Caco-2 (cell line): ENCODE measurements around the gene NUDT14. TPM values are rescaled to one million over a fixed set of nuclear protein-coding genes. Genes with fewer than 3 reads are reported as not detected.

Experiments used
- BruUV-seq: library from RNA; stranded (reverse); fragments of 400-500 nt; replicated peaks from 2 replicates; lab custom pipeline; 2021; lab: Mats Ljungman, UMichigan
- CTCF ChIA-PET: fragments of 300-600 bp; sonication (Branson Sonifier 250); formaldehyde crosslinking; loops from one replicate; lab custom pipeline; 2022; ENCODE audit warnings: antibody characterized with exemption; lab: Charles Lee
- POLR2A ChIA-PET: fragments of 300-600 bp; sonication (Branson Sonifier 250); formaldehyde crosslinking; loops from one replicate; lab custom pipeline; 2022; ENCODE audit warnings: antibody characterized with exemption; lab: Charles Lee
- DNase-seq, 2 experiments: peaks; one replicate each; pipeline versions ENCODE4 v3.0.0 to v3.0.0-alpha.2; 2020 to 2022
- H3K27me3 ChIP-seq: replicated peaks from 2 replicates; pipeline ENCODE4 v1.6.0; 2011; ENCODE audit warnings: low read length; ENCODE audit not compliant: control insufficient read depth, insufficient read depth
- H3K36me3 ChIP-seq: 2 replicates; pipeline ENCODE4 v1.5.1; 2011; ENCODE audit warnings: low read length; ENCODE audit not compliant: control insufficient read depth, insufficient read depth
- H3K4me1 ChIP-seq: fragments of 250-450 bp; sonication (Bioruptor Pico); 2 replicates; pipeline ENCODE4 v1.5.1; 2020; ENCODE audit warnings: mild to moderate bottlenecking
- H3K4me3 ChIP-seq: 2 replicates; pipeline ENCODE4 v1.5.1; 2011; ENCODE audit warnings: low read depth, mild to moderate bottlenecking, control low read depth, low read length
- H3K9me3 ChIP-seq: fragments of 250-450 bp; sonication (Bioruptor Pico); 2 replicates; pipeline ENCODE4 v1.5.1; 2020; ENCODE audit warnings: mild to moderate bottlenecking, moderate library complexity
- H3K27ac Mint-ChIP-seq: one replicate; pipeline ENCODE4 v1.8.0; 2022; ENCODE audit warnings: mixed read lengths; ENCODE audit not compliant: unreplicated experiment
- H3K27me3 Mint-ChIP-seq: one replicate; pipeline ENCODE4 v1.8.0; 2022; ENCODE audit warnings: mixed read lengths; ENCODE audit not compliant: insufficient read depth, unreplicated experiment
- H3K36me3 Mint-ChIP-seq: one replicate; pipeline ENCODE4 v1.8.0; 2022; ENCODE audit warnings: mild to moderate bottlenecking, mixed read lengths; ENCODE audit not compliant: insufficient read depth, unreplicated experiment
- H3K4me1 Mint-ChIP-seq: one replicate; pipeline ENCODE4 v1.8.0; 2022; ENCODE audit warnings: low read depth, mixed read lengths; ENCODE audit not compliant: unreplicated experiment
- H3K4me3 Mint-ChIP-seq: one replicate; pipeline ENCODE4 v1.8.0; 2022; ENCODE audit warnings: mild to moderate bottlenecking, moderate library complexity, mixed read lengths; ENCODE audit not compliant: unreplicated experiment
- H3K9me3 Mint-ChIP-seq: one replicate; pipeline ENCODE4 v1.8.0; 2022; ENCODE audit warnings: mixed read lengths; ENCODE audit not compliant: unreplicated experiment
- intact Hi-C: fragments of 100-400 bp; cut with micrococcal nuclease; formaldehyde crosslinking; loops from one replicate; pipeline ENCODE4 v1.10.0; 2022; ENCODE audit not compliant: unreplicated experiment
- total RNA-seq: library from RNA; stranded (reverse); gene quantifications from 2 replicates; pipeline ENCODE4 v1.2.3, GENCODE V29; 2022
- TF ChIP-seq, protein P1 (sequence below), 2 experiments: fragments of 200-600 bp in 1 of 2; IDR thresholded peaks; 1 replicate in 1 of 2; 2 replicates in 1 of 2; pipeline versions ENCODE4 v1.5.1 to v1.8.0; 2011 to 2022; ENCODE audit warnings: antibody characterized with exemption in 1 of 2, control low read depth in 1 of 2, inconsistent platforms in 1 of 2, low read depth in 1 of 2, low read length in 1 of 2, mild to moderate bottlenecking in 1 of 2, moderate library complexity in 1 of 2; ENCODE audit not compliant: insufficient read depth in 1 of 2, severe bottlenecking in 1 of 2, unreplicated experiment in 1 of 2

Gene NUDT14
- total RNA-seq, 1 experiment from 2014 or later = 63.4 TPM

GRCh38 chr14:105142651-105143450 lies 38.3 kb downstream of the NUDT14 start:
- Mint-ChIP-seq H3K27ac (no peak overlapping the region), H3K36me3 (peaks cover 13% of the 10 kb centered on the region), H3K27me3 (no peaks in the 10 kb centered on the region), H3K4me3 (no peak overlapping the region), H3K9me3 (no peaks in the 10 kb centered on the region), H3K4me1 (no peaks in the 10 kb centered on the region)
- Histone ChIP-seq H3K27me3 (no peaks in the 10 kb centered on the region), H3K4me1 (no peaks in the 10 kb centered on the region), H3K36me3 (no peaks in the 10 kb centered on the region), H3K9me3 (peaks cover 10% of the 10 kb centered on the region; the same call in 1 of the 2 replicates), H3K4me3 (no peak overlapping the region)
- TF ChIP-seq, protein P1, sequence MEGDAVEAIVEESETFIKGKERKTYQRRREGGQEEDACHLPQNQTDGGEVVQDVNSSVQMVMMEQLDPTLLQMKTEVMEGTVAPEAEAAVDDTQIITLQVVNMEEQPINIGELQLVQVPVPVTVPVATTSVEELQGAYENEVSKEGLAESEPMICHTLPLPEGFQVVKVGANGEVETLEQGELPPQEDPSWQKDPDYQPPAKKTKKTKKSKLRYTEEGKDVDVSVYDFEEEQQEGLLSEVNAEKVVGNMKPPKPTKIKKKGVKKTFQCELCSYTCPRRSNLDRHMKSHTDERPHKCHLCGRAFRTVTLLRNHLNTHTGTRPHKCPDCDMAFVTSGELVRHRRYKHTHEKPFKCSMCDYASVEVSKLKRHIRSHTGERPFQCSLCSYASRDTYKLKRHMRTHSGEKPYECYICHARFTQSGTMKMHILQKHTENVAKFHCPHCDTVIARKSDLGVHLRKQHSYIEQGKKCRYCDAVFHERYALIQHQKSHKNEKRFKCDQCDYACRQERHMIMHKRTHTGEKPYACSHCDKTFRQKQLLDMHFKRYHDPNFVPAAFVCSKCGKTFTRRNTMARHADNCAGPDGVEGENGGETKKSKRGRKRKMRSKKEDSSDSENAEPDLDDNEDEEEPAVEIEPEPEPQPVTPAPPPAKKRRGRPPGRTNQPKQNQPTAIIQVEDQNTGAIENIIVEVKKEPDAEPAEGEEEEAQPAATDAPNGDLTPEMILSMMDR (IDR thresholded peaks at IDR 0.05; ENCODE audit: insufficient read depth in 1 of 2, low read depth in 1 of 2, low read length in 1 of 2, severe bottlenecking in 1 of 2, unreplicated experiment in 1 of 2) = no peak
- peak in 1 of 2 experiments; percentile 14 for DNase-seq
- CTCF ChIA-PET = no interaction called here
- no TSS peak for BruUV-seq
- intact Hi-C loops = no loop called here
- POLR2A ChIA-PET = no interaction called here

DNA sequence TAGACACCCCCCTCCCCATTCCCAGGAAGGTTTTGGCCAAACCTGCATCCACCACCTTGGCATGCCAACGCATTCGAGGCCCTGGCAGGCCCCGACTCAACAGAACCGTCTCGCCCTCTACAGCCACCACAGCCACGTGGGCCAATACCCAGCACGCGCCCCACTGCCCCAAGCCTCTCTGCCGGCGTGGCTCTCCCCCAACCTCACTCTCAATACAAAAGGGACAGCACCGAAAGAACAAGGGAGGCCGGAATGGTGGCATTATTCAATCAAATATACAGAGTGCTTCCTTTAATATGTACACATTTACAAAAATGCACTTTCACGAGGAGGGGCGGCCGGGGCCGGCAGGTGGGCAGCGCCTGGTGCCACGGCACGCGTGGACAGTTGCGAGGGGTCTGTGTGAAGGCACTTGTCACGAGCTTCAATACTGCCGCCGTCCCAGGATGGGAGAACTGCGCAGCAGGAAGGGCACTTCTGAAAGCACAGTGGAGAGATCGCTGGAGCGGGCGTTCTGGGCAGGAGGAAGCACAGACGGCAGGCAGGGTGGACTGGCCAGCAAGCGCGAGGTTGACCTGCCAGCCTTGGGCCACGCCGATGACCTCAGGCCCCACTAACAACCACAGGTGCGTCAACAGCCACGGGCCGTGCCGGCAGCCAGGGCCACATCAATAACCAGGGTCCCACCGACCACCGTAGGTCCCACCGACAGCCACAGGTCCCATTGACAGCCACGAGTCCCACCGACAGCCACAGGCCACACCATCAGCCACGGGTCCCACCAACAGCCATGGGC lies 39.4 kb downstream of the NUDT14 start:
- peak in 1 of 2 experiments; percentile 7 for DNase-seq
- no peaks in the 10 kb centered on the region for H3K27me3 Mint-ChIP-seq
- no peak overlapping the region for H3K27ac Mint-ChIP-seq
- H3K9me3 Mint-ChIP-seq = no peaks in the 10 kb centered on the region
- H3K4me3 Mint-ChIP-seq = no peak overlapping the region
- Histone ChIP-seq H3K36me3 (no peaks in the 10 kb centered on the region), H3K27me3 (no peaks in the 10 kb centered on the region), H3K4me1 (no peaks in the 10 kb centered on the region), H3K4me3 (no peak overlapping the region), H3K9me3 (peaks cover 10% of the 10 kb centered on the region; the same call in 1 of the 2 replicates)
- H3K4me1 Mint-ChIP-seq = no peaks in the 10 kb centered on the region
- TF ChIP-seq, protein P1 (IDR thresholded peaks at IDR 0.05; ENCODE audit: insufficient read depth in 1 of 2, low read depth in 1 of 2, low read length in 1 of 2, severe bottlenecking in 1 of 2, unreplicated experiment in 1 of 2) = no peak
- ChIA-PET POLR2A (no interaction called here), CTCF (no interaction called here)
- peaks cover 13% of the 10 kb centered on the region for H3K36me3 Mint-ChIP-seq
- BruUV-seq = TSS peak; percentile 53
- intact Hi-C loops = no loop called here

GRCh38 chr14:105141026-105141425 lies 40.1 kb downstream of the NUDT14 start:
- H3K9me3 Mint-ChIP-seq = no peaks in the 10 kb centered on the region
- DNase-seq = no peak
- TF ChIP-seq, protein P1 (IDR thresholded peaks at IDR 0.05; ENCODE audit: insufficient read depth in 1 of 2, low read depth in 1 of 2, low read length in 1 of 2, severe bottlenecking in 1 of 2, unreplicated experiment in 1 of 2) = no peak
- Histone ChIP-seq H3K36me3 (no peaks in the 10 kb centered on the region), H3K4me3 (no peak overlapping the region), H3K27me3 (no peaks in the 10 kb centered on the region), H3K9me3 (peaks cover 10% of the 10 kb centered on the region; the same call in 1 of the 2 replicates), H3K4me1 (no peaks in the 10 kb centered on the region)
- peaks cover 13% of the 10 kb centered on the region for H3K36me3 Mint-ChIP-seq
- H3K4me3 Mint-ChIP-seq = no peak overlapping the region
- POLR2A ChIA-PET = no interaction called here
- CTCF ChIA-PET = interaction anchor here (0.6 kb wide), 1 partner anchor 67 kb away, joined by 4 read pairs; no protein-coding TSS in a partner anchor
- no peaks in the 10 kb centered on the region for H3K4me1 Mint-ChIP-seq
- no peak overlapping the region for H3K27ac Mint-ChIP-seq
- no TSS peak for BruUV-seq
- intact Hi-C loops = no loop called here
- H3K27me3 Mint-ChIP-seq = no peaks in the 10 kb centered on the region
